HG03378 (cell line): Measurements from ENCODE around the gene RFX2.

Source experiments
- ATAC-seq: cut with Tn5 transposase; IDR thresholded peaks from one replicate; pipeline ENCODE4 v1.9.1; 2021; ENCODE audit warnings: mild to moderate bottlenecking, moderate library complexity; ENCODE audit not compliant: unreplicated experiment

RFX2 gene

GRCh38 chr19:5959260-5960004 is 150.9 kb downstream of the RFX2 start:
- ATAC-seq: no peak

GRCh38 chr19:5958851-5959122 is 151.5 kb downstream of the RFX2 start:
- no peak for ATAC-seq

GRCh38 chr19:5958074-5958850 is 152.0 kb downstream of the RFX2 start:
- ATAC-seq: no peak

- no peak for ATAC-seq
These were observed 153.1 kb downstream of the RFX2 start for GRCh38 chr19:5957170-5957569.

- no peak for ATAC-seq
These were observed 153.6 kb downstream of the RFX2 start for GRCh38 chr19:5956728-5957127.

- ATAC-seq: no peak
These were observed 154.0 kb downstream of the RFX2 start for GRCh38 chr19:5956323-5956722.

GRCh38 chr19:5955636-5955935 is 154.7 kb downstream of the RFX2 start:
- ATAC-seq: no peak

- no peak for ATAC-seq
These were observed 156.0 kb downstream of the RFX2 start for GRCh38 chr19:5954293-5954692.

GRCh38 chr19:5953680-5954213 is 156.6 kb downstream of the RFX2 start:
- no peak for ATAC-seq

GRCh38 chr19:5953030-5953589 is 157.2 kb downstream of the RFX2 start:
- no peak for ATAC-seq

- no peak for ATAC-seq
These were observed 157.9 kb downstream of the RFX2 start for GRCh38 chr19:5952193-5953029.

GRCh38 chr19:5951338-5951861 is 158.9 kb downstream of the RFX2 start:
- no peak for ATAC-seq

GRCh38 chr19:5950741-5951140 is 159.6 kb downstream of the RFX2 start:
- ATAC-seq: no peak

- no peak for ATAC-seq
These were observed 160.5 kb downstream of the RFX2 start for GRCh38 chr19:5949792-5950305.

- ATAC-seq: no peak
These were observed 161.3 kb downstream of the RFX2 start for GRCh38 chr19:5948752-5949564.

GRCh38 chr19:5947435-5947834 is 162.9 kb downstream of the RFX2 start:
- ATAC-seq: no peak

GRCh38 chr19:5943623-5944022 is 166.7 kb downstream of the RFX2 start:
- ATAC-seq: no peak
